T-helper 2 cell treated with Interferon-gamma antibody and Interleukin-4, amounts not matched to agents 5 μg/mL and 100 μg/mL, for 36 hours (primary cell): ENCODE measurements around the gene ATAD5.
"Not testable (repeated sequence)": the region's sequence is repeated elsewhere in the genome, so short reads cannot be mapped to it uniquely, and the experiment has no call there.

Experiments used
- DNase-seq: peaks from one replicate; pipeline ENCODE4 v3.0.0; 2021; ENCODE audit warnings: low spot score
- H3K27ac Mint-ChIP-seq: one replicate; pipeline ENCODE4 v1.8.0; 2021; ENCODE audit warnings: mild to moderate bottlenecking, mixed read lengths
- H3K27me3 Mint-ChIP-seq: one replicate; pipeline ENCODE4 v1.8.0; 2021; ENCODE audit warnings: low read depth, mixed read lengths
- H3K36me3 Mint-ChIP-seq: one replicate; pipeline ENCODE4 v1.8.0; 2021; ENCODE audit warnings: low read depth, mixed read lengths
- H3K4me1 Mint-ChIP-seq: one replicate; pipeline ENCODE4 v1.8.0; 2021; ENCODE audit warnings: low read depth, mixed read lengths
- H3K4me3 Mint-ChIP-seq: one replicate; pipeline ENCODE4 v1.8.0; 2022; ENCODE audit warnings: mild to moderate bottlenecking, moderate library complexity, mixed read lengths
- H3K9me3 Mint-ChIP-seq: one replicate; pipeline ENCODE4 v1.8.0; 2021; ENCODE audit warnings: mixed read lengths

ATAD5 gene

DNA sequence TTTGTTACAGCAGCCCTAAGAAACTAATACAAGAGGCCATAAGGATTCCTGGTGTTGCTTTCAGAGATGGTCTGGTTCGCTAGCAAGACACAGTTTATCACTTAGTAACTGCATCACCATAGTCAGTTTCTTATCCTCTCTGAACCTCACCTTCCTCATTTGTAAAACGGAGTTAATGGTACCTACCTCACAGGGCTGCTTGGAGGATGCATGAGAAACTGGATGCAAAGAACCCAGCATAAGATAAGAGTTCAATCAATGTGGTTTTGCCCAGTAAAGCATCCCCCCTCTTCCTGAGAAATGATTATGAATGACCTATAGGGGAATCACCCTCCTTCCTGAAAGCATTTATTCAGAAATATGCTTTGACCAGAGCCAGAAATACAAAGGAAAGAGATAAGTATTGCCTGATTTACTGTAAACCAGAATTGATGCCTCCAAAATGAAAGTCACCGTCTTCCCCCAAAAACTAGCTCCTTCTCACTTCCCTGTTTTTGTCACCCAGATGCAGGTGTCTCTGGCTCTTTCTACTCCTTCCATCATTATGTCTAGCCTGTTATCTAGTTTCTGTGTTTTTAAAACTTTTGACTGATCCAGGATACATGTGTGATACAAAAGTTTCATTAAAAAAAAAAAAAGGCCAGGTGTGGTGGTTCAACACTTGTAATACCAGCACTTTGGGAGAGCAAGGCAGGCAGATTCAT, 77.1 kb downstream of the ATAD5 start:
- H3K4me3 Mint-ChIP-seq, result no peak overlapping the region
- H3K9me3 Mint-ChIP-seq, result no peaks in the 10 kb centered on the region
- H3K27ac Mint-ChIP-seq, result no peak overlapping the region
- DNase-seq, result no peak
- H3K36me3 Mint-ChIP-seq, result peaks cover 5% of the 10 kb centered on the region
- H3K4me1 Mint-ChIP-seq, result peaks cover 20% of the 10 kb centered on the region
- H3K27me3 Mint-ChIP-seq, result no peaks in the 10 kb centered on the region

DNA sequence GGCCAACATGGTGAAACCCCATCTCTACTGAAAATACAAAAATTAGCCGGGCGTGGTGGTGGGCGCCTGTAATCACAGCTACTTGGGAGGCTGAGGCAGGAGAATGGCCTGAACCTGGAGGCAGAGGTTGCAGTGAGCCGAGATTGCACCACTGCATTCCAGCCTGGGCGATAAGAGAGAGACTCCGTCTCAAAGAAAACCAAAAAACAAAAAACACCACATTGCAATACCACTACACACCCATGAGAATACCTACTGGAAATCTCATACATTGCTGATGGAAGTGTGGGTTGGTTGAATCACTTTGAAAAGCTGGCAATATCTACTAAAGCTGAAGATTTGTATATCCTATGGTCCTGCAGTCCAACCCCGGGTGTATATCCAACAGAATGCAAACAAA, 78.4 kb downstream of the ATAD5 start:
- DNase-seq, H3K4me3 Mint-ChIP-seq, H3K27ac Mint-ChIP-seq, H3K27me3 Mint-ChIP-seq, H3K36me3 Mint-ChIP-seq, H3K9me3 Mint-ChIP-seq: not testable (repeated sequence)
- H3K4me1 Mint-ChIP-seq, result peaks cover 17% of the 10 kb centered on the region

DNA sequence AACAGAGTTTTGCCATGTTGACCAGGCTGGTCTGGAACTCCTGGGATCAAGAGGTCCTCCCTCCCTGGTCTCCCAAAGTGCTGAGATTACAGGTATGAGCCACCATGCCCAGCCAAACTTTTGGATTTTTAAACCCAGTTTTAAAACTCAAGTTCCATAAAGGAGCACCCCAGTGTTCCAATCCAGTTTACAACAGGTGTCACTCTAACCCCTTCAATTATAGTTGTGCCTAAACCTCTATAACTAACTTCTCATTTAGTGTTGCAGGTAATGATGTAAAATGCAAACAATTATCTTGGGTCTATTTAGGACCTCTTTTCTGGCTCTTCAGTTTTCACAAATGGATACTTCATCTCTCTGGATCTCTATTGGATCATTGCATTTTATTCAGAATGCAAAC, 82.2 kb downstream of the ATAD5 start:
- no peak overlapping the region for H3K4me3 Mint-ChIP-seq
- peaks cover 2% of the 10 kb centered on the region for H3K4me1 Mint-ChIP-seq
- peaks cover 10% of the 10 kb centered on the region for H3K27me3 Mint-ChIP-seq
- H3K9me3 Mint-ChIP-seq, result no peaks in the 10 kb centered on the region
- H3K27ac Mint-ChIP-seq, result no peak overlapping the region
- no peaks in the 10 kb centered on the region for H3K36me3 Mint-ChIP-seq
- no peak for DNase-seq

DNA sequence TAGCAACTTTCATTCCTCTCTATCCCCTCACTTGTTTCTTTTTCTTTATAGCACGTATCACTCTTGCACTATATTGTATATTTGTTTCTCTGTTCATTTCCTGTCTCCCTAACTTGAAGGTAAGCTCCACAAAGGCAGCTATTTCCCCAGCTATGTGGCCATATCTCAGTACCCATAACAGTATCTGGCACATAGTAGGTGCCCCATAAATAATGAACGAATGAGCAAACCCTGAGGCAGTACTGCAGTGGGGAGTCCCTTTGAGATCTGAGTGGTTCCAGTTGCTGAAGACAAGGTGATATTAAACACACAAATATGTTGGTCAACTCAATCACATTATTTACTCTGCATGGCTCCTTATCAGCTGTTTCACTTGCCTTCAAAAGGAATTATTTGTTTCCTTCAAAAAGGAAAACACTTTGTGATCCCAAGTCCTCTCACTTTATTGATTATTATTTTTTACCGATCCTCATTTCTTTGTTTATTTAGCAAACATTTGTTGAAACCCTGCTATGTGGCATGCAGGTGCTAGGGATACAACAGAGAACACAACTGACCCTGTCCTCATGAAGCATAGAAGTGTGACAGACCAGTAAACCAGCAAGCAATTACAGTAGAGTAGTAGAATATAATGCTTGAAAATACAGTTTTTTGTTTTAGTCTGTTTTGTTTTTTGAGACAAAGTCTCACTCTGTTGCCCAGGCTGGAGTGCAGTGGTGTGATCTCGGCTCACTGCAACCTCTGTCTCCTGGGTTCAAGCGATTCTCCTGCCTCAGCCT, 84.3 kb downstream of the ATAD5 start:
- DNase-seq, result no peak
- Mint-ChIP-seq H3K36me3 (no peaks in the 10 kb centered on the region), H3K4me1 (no peaks in the 10 kb centered on the region), H3K27ac (no peak overlapping the region), H3K27me3 (peaks cover 25% of the 10 kb centered on the region), H3K9me3 (no peaks in the 10 kb centered on the region), H3K4me3 (no peak overlapping the region)

DNA sequence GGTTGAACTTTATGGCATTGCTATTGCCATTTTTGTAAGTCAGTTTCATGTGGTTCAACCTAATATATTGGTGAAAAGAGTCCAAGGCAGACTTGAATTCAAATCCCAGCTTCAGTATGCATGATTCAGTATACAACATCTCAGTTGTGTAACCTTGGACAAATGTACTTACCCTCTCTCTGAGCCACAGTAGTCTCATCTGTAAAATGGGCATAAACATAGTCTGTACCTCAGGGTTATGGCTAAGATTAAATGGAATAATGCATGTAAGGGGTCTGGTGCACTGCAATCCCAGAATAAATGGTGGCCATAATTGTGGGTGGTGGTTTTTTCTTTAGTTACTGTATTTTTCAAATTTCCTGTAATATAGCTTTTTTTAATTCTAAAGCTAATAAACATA, 85.3 kb downstream of the ATAD5 start:
- Mint-ChIP-seq H3K4me1 (no peaks in the 10 kb centered on the region), H3K9me3 (no peaks in the 10 kb centered on the region), H3K27me3 (peaks cover 31% of the 10 kb centered on the region), H3K36me3 (no peaks in the 10 kb centered on the region), H3K4me3 (no peak overlapping the region), H3K27ac (no peak overlapping the region)
- no peak for DNase-seq

DNA sequence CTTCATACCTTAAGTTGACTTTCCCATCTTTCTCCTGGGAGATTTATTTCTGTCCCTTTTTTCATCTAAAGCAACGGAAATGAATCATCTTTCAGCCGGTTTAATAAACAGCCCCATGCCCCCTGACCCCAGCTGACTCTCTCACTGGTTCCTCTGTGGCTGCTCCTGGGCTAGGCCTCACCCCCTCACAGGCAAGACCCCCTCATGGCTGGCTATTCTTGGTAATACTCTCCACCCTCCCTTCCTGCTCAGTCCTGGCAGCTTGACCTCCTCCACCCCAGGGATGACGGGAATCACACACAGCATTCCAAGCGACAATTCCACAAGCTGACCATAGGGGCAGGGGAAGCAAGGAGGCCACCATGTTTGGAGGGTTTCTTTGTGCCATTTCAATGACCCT, 88.5 kb downstream of the ATAD5 start:
- peaks cover 5% of the 10 kb centered on the region for H3K4me1 Mint-ChIP-seq
- H3K27me3 Mint-ChIP-seq, result peaks cover 54% of the 10 kb centered on the region
- no peak for DNase-seq
- H3K4me3 Mint-ChIP-seq, result no peak overlapping the region
- no peak overlapping the region for H3K27ac Mint-ChIP-seq
- H3K9me3 Mint-ChIP-seq, result no peaks in the 10 kb centered on the region
- no peaks in the 10 kb centered on the region for H3K36me3 Mint-ChIP-seq

DNA sequence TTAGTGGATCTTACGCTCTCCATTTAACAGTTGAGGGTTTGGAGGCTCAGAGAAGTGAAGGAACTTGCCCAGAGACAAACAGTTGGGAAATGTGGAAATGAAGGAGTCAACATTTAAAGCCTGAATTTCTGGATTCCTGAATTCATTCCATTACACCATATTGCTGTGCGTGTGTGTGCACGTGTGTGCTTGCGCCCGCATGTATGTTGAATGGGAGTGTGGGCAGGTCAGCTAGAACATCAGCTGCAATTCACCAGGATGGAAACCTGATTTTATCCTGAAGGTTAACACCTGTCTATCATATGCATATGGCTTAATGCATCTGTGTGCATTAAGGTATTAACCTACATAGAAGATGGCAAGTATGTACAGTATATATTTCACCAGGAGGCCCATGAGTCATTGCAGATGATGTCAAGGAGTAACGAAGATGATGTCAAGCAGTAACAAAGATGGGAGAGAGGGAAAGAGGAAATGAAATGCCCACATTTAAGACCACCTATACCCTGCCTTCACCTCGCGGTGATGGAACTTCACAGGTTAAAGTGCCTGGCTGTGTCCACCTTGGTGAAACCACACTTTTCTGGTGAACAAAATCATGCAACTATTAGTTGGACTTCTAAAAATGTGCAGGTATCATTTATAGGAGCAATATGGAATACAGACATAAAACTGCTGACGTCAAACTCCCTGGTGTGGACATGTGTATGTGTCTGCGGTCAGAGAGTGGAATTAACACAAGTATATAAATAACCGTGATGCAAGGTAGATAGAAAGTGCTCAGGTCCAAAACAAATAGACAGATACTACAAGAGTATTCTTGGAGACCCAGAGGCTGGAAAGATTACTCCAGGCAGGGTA, 89.1 kb downstream of the ATAD5 start:
- no peaks in the 10 kb centered on the region for H3K36me3 Mint-ChIP-seq
- H3K9me3 Mint-ChIP-seq, result no peaks in the 10 kb centered on the region
- H3K4me3 Mint-ChIP-seq, result peak overlapping the region; percentile 68
- no peak for DNase-seq
- peaks cover 5% of the 10 kb centered on the region for H3K4me1 Mint-ChIP-seq
- H3K27me3 Mint-ChIP-seq, result peaks cover 58% of the 10 kb centered on the region
- no peak overlapping the region for H3K27ac Mint-ChIP-seq

DNA sequence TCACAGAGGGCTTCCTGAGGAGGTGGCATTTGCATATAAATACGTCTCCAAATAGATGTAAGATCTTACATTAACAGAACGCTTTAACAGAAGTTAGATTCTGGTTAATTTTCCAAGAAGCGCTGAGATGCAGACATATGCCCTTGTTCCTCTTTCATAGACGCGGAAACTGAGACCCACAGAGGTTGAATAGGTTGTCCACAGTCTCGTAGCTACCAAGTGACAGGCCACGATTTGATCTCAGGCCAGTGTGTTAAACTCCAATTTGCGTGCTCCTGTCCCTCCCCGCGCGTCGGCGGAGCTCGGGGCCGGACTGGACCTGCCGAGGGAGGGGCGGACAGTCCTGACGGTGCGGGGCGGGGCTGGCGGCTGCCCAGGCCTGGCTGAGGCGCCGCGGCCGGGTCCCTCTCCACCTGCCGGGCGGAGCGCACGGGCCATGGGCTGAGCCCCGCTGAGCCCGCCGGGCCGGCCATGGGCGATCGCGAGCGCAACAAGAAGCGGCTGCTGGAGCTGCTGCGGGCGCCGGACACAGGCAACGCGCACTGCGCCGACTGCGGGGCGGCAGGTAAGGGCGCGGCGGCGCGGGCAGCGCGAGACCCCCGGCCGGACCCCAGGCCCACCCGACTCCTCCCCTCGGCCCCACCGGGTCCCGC, 89.9 kb downstream of the ATAD5 start, which contains the start of gene ADAP2:
ADAP2 (plus strand) TSS at position 402 of the 653 bp plus-strand sequence; CDS start at position 472, 70 bp downstream.
- Mint-ChIP-seq H3K9me3 (no peaks in the 10 kb centered on the region), H3K36me3 (no peaks in the 10 kb centered on the region), H3K4me3 (peak within 1 kb of the TSS; percentile 68), H3K4me1 (peaks cover 5% of the 10 kb centered on the region), H3K27ac (no peak within 1 kb of the TSS), H3K27me3 (peaks cover 63% of the 10 kb centered on the region)
- no peak for DNase-seq

DNA sequence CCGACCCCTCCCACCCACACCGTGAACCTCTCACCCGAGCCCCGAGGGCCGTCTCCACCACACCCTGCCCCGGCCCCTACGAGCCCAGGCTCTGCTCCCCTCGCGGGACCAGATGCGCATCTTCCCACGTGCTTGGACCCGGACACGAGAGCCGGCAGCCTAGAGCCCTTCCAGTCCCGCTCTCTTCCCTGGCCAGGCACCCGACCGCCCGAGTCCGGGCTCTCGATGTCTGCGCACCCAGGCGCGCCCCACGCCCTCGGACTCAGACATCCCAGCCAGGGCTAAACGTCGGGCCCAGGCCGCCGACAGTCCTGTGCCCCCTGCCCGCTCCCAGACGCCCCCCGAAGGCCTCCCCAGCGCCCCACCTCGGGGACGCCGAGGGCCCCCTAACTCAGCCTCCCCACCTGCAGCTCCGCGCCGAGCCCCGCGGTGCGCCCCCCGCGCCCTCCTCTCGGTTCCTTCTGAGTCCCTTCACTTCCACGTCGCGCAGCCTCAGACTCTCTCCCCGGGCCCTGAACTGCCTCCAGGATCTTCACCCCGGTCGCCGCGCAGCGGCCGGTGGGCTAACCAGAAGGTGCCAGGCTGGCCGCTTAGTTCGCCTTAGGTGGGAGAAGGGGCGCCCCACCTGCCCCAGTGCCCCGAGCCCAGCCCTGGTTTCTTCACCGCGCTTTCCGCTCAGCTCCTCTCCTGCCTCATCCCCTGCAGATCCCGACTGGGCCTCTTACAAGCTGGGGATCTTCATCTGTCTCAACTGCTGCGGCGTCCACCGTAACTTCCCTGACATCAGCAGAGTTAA, 90.7 kb downstream of the ATAD5 start:
- no peak overlapping the region for H3K27ac Mint-ChIP-seq
- H3K27me3 Mint-ChIP-seq, result peaks cover 63% of the 10 kb centered on the region
- H3K36me3 Mint-ChIP-seq, result no peaks in the 10 kb centered on the region

DNA sequence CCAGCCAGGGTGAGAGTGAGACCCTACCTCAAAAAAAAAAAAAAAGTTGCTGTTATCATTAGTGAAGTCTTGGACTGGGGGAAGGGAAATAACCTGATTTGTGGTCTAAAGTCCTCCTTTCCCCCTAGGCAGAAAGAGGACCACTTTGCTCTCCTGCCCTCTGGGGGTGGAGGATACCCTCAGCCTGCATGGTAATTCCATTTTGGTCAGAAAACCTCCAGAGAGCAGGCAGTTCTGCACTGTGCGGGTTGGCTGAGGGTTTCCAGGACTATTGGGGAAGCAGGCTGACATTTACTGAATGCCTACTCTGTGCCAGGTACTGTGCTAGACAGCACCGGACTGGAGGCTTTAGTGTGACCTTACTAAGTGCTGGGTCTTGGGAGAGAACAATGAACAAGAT, 92.6 kb downstream of the ATAD5 start:
- Mint-ChIP-seq H3K27ac (no peak overlapping the region), H3K36me3 (no peaks in the 10 kb centered on the region)

More for the DNA sequence above, 90.7 kb downstream of the ATAD5 start:
- no peak for DNase-seq
- H3K4me1 Mint-ChIP-seq, result peaks cover 5% of the 10 kb centered on the region
- H3K9me3 Mint-ChIP-seq, result no peaks in the 10 kb centered on the region
- H3K4me3 Mint-ChIP-seq, result peak overlapping the region; percentile 51

DNA sequence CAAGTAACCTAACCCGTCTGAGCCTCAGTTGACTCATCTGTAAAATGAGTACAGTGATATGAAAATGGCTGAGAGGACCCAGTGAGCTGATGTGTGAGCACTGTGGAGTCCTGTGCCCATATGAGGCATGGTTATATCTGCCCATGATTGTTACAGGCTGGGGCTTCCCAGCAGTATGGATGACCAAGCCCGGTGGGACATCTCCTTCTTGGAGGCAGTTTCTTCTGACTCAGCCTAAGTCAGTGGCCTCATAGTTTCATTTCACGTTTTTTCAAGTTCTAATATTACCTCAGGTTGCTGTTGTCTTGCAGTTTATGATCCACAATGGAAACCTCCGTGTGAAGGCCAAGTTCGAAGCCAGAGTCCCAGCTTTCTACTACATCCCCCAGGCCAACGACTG, 94.8 kb downstream of the ATAD5 start:
- Mint-ChIP-seq H3K9me3 (no peaks in the 10 kb centered on the region), H3K4me3 (no peak overlapping the region), H3K27me3 (peaks cover 36% of the 10 kb centered on the region), H3K4me1 (peaks cover 8% of the 10 kb centered on the region), H3K27ac (no peak overlapping the region), H3K36me3 (no peaks in the 10 kb centered on the region)
- DNase-seq, result no peak

More for the DNA sequence above, 92.6 kb downstream of the ATAD5 start:
- Mint-ChIP-seq H3K4me3 (no peak overlapping the region), H3K27me3 (peaks cover 53% of the 10 kb centered on the region), H3K4me1 (peaks cover 8% of the 10 kb centered on the region), H3K9me3 (no peaks in the 10 kb centered on the region)
- DNase-seq, result no peak

DNA sequence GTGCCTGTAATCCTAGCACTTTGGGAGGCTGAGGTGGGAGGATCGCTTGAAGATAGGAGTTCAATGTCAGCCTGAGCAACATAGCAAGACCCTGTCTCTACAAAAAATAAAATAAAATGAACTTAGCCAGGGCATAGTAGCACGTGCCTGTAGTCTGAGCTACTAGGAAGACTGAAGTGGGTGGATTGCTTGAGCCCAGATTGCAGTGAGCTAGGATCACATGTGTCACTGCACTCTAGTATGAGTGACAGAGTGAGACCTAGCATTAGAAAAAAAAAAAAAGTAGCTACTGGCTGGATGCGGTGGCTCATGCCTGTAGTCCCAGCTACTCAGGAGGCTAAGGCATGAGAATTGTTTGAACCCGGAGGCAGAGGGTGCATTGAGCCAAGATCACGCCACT, 96.0 kb downstream of the ATAD5 start:
- H3K4me3 Mint-ChIP-seq, result no peak overlapping the region
- H3K27me3 Mint-ChIP-seq, result peaks cover 30% of the 10 kb centered on the region
- no peak overlapping the region for H3K27ac Mint-ChIP-seq
- no peaks in the 10 kb centered on the region for H3K36me3 Mint-ChIP-seq
- H3K4me1 Mint-ChIP-seq, result peaks cover 4% of the 10 kb centered on the region
- no peaks in the 10 kb centered on the region for H3K9me3 Mint-ChIP-seq
- DNase-seq, result no peak

DNA sequence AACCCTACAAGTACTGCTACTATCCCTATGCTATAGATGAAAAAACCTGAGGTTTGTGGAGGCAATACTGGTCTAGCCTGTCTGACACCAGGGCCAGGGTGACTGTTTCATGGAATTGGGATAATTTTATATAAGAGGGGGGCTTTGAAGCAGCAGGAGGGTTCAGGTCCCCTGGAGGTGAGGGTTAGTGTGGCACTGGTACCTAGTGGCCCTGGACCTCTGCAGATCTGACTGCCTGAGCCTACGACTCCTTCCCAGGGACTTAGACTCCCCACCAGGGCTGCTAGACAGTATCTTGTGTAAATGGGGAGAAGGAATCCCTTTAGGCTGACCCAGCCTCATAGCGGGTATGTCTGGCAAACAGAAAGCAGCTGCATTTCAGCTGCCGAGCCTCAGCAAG, 96.8 kb downstream of the ATAD5 start:
- no peak for DNase-seq
- H3K27me3 Mint-ChIP-seq, result peaks cover 24% of the 10 kb centered on the region
- no peaks in the 10 kb centered on the region for H3K9me3 Mint-ChIP-seq
- H3K4me3 Mint-ChIP-seq, result no peak overlapping the region
- no peaks in the 10 kb centered on the region for H3K36me3 Mint-ChIP-seq
- peaks cover 3% of the 10 kb centered on the region for H3K4me1 Mint-ChIP-seq
- no peak overlapping the region for H3K27ac Mint-ChIP-seq
